Lower leg skin (tissue), 3 donors: ENCODE measurements around the gene IP6K1.

Experiments
- CTCF ChIP-seq, 3 donors: fragments of 450-650 bp; IDR thresholded peaks; one replicate each; pipeline ENCODE4 v1.5.1; 2016; ENCODE audit warnings: antibody characterized with exemption in 3 of 3, mild to moderate bottlenecking in 3 of 3, moderate library complexity in 2 of 3
- POLR2A ChIP-seq, 2 donors: fragments of 450-650 bp; IDR thresholded peaks; one replicate each; pipeline ENCODE4 v1.6.1; 2016 to 2017; ENCODE audit warnings: antibody characterized with exemption in 2 of 2, mild to moderate bottlenecking in 1 of 2, moderate library complexity in 1 of 2

- no peak for TF ChIP-seq CTCF (IDR thresholded peaks at IDR 0.05)
- no peak for TF ChIP-seq POLR2A (IDR thresholded peaks at IDR 0.05)
Observed at GRCh38 chr3:49700014-49700413, 86.3 kb downstream of the IP6K1 start.
